ENCODE data around the gene TSPEAR.
"Not testable (repeated sequence)": the region's sequence is repeated elsewhere in the genome, so short reads cannot be mapped to it uniquely, and the experiment has no call there.

The TSPEAR gene

DNA sequence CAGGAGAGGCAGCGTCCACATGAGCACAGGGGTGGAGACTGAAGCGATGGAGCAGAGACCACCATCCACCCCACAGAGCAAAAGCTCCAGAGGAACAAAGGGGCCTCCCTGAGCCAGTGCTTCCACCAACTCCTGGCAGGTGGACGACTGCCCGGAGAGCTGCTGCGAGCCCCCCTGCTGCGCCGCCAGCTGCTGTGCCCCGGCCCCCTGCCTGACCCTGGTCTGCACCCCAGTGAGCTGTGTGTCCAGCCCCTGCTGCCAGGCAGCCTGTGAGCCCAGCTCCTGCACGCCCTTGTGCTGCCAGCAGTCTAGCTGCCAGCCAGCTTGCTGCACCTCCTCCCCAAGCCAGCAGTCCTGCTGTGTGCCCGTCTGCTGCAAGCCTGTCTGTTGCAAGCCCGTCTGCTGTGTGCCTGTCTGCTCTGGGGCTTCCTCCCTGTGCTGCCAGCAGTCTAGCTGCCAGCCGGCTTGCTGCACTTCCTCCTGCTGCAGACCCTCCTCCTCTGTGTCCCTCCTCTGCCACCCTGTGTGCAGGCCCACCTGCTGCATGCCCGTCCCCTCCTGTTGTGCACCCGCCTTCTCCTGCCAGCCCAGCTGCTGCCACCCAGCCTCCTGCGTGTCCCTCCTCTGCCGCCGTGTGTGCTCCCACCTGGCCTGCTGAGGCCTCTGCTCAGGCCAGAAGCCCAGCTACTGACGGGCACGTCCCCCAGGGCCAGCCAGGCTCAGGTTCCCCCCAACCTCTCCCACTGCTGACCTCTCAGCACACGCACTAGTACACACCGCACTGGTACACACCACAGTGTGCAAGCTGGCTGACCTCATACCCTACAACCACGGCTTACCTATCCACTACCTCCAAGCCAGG lies 9.0 kb downstream of the TSPEAR start:
- DNase-seq (ENCODE audit: low read depth), result no peak

DNA sequence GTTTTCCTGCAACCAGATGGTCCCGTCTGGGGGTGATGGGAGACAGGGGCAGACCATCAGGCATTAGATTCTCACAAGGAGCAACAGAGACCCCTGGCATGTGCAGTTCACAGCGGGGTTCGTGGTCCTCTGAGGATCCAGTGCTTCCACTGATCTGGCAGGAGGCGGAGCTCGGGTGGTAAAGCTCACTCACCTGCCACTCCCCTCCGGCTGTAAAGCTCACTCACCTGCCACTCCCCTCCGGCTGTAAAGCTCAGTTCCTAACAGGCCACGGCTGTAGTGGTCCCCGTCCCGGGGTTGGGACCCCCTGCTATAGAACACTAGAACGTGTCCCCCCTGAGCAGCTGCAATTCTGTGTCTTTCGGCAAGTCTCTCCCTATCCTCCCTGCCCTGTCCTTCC lies 9.8 kb downstream of the TSPEAR start:
- DNase-seq (ENCODE audit: low read depth), result no peak

DNA sequence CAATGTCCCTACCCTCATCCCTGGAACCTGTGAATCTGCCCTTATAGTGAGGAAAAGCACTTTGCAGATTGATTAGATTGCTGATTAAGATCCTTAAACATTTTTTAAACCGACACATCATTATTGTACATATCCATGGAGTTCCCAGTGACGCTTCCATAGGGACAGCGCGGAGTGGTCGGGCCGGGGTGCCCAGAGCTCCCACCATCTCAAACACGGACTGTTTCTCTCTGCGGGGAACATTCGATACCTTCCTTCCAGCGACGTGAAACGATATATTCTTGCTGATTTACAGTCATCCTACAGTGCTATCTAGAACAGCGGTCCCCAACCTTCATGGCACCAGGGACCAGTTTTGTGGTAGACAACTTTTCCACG lies 10.4 kb downstream of the TSPEAR start:
- DNase-seq (ENCODE audit: low read depth), result no peak

DNA sequence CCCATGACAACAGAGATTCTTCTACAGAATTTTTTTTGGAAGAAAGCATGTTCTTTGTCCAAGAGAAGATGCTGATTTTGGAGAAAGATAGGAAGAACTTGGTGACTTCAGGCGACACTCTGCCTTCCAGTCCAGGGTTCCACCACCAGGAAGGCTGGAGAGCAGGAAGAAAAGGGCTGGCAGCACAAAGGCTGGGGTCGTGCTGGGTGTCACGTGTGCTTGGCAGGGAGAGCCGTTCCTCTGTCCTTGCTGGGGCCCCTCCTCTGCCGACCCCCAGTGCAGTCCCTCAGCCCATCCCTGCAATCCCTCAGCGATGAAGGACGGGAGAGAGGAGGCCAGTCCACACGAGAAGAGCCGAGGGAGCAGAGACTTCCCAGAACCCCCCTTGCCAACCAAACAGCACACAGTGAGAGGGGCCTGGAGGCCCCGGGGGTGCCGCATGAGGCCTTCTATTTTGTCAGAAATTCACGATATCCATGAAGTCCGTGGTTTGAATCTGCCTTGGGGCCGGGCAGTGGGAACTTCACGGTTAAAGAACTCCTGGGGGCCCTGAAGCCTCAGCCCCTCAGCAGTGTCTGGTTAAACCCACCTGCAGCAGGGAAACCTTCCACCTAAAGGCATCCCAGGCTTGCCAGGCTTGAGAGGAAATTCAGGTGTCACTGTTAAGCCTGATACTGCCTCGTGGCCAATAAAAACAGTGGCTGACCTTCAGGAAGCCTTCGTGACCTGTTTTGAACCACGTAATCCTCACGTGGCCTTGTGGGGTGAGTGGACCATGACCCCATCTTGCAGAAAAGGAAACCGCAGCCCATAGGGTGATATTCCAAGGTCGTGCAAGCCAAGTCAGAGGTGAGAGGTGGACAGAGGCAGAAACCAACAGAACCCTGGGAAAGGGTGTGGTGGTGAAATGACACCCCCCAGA lies 11.0 kb downstream of the TSPEAR start:
- DNase-seq (ENCODE audit: low read depth), result no peak

DNA sequence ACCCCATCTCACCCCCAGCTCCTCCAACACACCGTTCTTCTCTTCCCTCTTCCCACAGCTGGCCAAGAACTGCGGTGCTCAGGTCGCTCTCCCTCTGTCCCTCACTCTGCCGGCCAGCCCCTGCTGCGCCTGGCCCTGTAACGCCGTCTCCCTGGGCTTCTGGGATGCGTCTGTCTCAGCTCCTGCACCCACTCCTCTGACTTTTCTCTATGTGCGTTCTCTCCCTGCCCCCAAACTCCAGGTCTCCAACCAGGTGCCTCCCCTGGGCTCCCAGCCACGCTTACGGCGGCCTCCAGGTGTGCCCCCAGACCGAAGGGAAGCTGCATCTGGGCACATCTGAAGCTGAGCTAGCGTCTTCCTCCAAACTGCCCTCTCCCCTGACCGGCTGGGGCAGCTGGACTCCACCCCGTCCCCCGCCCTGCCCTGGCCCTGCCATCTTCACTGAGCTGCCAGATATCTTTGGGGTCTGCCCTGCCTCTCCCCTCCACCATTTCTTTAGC lies 11.8 kb downstream of the TSPEAR start:
- no peak for DNase-seq (ENCODE audit: low read depth)

DNA sequence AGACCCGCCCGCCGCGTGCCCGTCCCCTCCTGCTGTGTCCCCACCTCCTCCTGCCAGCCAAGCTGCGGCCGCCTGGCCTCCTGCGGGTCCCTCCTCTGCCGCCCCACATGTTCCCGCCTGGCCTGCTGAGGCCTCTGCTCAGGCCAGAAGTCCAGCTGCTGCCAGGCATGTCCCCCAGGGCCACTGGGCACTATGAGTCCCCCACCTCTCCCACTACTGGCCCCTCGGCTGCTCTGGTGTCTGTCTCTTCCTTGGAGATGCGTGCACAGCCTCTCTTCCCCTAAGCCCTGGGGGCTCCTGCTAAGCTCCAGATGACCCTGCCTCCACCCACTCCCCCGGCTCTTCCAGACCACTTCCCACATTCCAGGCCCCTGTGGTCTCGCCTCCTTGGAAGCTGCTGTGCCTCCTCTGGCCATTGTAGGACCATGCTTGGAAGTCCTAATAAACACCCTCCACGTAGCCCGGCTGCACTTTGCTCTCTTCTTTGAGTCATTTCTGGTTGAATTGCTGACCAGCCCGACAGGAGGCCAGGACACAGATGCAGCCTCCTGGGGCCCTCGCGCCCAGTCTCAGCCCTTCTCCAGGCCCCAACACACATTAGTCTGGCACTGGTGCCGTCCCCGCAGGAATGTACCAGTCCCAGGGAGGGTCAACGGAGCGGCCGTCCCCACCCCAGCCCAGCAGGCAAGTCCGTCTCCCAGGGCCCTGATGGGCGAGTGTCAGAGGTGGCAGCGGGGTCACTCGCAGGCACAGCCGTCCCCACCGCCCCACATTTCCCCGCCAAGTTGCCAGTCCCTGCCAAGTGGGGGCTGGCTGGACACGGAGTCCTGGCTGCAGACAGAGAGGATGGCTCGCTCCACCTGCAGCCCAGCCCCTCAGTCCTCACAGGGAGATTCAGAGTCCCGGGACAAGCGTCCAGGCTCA lies 13.3 kb downstream of the TSPEAR start:
- no peak for DNase-seq (ENCODE audit: low read depth)

DNA sequence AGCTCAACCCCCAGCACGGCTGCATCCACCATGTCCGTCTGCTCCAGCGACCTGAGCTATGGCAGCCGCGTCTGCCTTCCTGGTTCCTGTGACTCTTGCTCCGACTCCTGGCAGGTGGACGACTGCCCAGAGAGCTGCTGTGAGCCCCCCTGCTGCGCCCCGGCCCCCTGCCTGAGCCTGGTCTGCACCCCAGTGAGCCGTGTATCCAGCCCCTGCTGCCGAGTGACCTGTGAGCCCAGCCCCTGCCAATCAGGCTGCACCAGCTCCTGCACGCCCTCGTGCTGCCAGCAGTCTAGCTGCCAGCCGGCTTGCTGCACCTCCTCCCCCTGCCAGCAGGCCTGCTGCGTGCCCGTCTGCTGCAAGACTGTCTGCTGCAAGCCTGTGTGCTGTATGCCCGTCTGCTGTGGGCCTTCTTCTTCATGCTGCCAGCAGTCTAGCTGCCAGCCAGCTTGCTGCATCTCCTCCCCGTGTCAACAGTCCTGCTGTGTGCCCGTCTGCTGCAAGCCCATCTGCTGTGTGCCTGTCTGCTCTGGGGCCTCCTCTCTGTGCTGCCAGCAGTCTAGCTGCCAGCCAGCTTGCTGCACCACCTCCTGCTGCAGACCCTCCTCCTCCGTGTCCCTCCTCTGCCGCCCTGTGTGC lies 14.1 kb downstream of the TSPEAR start, which contains the start of gene KRTAP10-12:
TSS of gene KRTAP10-12 (plus strand) at position 1 of the 639 bp plus-strand sequence. CDS start at position 31, 30 bp downstream.
- DNase-seq (ENCODE audit: low read depth), result not testable (repeated sequence)

DNA sequence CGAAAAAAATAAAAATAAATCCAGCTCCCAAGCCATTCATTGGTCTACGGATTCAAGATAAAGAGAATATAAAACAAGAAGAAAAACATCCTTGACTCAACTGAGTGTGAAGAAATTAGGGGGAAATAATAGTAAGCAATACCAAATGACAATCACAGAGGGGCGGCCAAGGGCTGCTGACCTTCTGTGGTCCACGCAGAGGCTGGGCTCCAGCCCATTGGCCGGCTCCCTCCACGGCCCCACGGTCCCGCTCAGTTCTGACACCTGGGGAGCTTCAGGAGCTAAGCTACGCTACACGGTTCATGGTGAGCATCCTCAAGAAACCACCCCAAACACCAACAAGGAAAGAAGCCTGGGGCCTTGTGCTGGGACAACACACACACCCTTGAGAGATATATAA lies 14.8 kb downstream of the TSPEAR start:
- no peak for DNase-seq (ENCODE audit: low read depth)

DNA sequence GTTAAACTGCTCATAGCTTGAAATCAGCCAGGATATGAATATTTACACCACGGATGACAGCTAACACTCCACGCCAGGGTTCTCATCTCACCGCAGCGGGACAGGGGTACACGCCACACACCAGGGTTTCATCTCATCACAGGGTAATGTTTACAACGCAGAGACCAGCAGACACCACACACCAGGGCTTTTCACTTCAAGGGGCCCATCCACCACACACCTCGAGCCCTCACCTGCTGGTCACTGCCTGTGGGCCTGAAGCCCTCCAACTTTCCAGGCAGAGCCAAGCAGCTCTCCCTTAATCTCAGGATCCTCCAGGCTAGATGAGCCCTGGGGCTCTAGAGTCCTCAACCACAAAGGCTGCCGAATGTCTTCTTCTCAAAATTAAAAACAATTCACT lies 15.7 kb downstream of the TSPEAR start:
- no peak for DNase-seq (ENCODE audit: low read depth)

DNA sequence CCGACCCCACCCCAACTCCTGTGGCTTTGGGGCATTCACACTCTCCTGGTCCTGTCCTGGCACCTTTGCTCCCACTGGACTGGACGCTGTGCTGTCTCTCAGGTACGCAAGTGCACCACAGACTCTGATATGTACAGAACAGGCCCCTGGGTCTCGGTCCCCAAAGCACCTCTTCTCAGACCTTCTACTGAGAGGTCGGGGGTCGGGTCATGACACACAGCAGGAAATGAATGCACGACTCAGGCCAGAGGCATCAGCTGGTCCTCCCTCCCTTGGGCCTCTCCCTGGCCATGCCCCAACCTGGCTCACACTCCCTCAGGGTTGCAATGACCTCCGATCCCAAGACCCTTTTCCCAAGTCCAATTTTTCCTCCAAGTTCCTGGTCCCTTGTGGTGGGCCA lies 16.2 kb downstream of the TSPEAR start:
- DNase-seq (ENCODE audit: low read depth), result no peak

DNA sequence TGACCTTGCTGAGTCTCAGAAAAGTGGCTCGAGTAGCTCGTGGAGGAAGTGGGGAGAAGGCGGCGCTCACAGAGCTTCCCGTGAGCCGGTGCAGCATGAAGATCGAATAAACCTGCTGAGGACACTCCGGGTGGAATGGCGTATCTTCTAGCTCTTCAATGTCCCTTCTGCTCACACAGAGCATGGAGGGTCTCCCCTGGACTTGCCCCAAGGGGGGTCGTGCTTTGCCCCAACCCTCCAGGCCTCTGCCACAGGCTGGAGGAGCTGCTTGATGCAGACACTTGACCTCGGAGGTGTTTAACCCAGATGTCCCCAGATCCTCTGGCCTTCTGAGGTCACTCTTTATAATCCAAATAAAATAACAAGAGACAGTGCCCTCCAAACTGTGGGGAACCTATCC lies 16.6 kb downstream of the TSPEAR start:
- DNase-seq (ENCODE audit: low read depth), result no peak

DNA sequence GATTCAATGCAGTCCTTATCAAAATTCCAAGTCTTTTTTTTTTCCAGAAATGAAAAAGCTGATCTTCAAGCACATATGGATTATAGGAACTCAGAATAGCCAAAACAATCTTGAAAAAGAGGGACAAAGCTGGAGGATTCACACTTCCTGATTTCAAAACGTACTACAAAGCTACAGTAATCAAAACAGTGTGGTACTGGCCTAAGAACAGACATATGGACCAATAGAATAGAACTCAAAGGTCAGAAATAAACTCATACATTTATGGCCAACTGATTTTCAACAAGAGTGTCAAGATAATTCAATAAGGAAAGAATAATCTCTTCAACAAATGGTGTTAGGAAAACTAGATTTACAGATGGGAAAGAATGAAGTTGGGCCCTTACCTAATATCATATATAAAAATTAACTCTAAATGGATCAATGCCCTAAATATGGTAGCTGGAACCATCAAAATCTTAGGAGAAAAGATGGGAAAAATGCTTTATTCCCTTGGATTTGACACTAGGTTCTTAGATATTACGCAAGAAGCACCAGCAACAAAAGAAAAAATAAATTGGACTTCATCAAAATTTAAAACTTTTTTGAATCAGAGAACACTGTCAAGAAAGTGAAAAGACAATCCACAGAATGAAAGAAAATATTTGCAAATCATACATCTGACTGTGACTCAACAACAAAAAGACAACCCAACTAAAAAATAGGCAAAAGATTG lies 18.4 kb downstream of the TSPEAR start:
- no peak for DNase-seq (ENCODE audit: low read depth)

DNA sequence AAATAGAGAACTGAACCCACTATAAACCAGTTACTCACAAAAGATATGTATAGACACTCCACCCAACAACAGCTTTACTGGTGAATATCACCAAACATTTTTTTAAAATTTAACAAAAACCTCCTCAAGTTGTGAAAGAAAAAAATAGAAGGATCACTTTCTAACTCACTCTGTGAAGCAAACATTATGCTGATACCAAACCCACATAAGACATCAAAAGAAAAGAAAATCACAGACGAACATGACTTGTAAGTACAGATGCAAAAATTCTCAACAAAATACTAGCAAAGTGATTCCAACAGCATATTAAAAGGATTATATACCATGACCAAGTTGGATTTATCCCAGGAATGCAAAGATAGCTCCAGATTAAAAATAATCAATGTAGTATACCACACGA lies 19.7 kb downstream of the TSPEAR start:
- no peak for DNase-seq (ENCODE audit: low read depth)

DNA sequence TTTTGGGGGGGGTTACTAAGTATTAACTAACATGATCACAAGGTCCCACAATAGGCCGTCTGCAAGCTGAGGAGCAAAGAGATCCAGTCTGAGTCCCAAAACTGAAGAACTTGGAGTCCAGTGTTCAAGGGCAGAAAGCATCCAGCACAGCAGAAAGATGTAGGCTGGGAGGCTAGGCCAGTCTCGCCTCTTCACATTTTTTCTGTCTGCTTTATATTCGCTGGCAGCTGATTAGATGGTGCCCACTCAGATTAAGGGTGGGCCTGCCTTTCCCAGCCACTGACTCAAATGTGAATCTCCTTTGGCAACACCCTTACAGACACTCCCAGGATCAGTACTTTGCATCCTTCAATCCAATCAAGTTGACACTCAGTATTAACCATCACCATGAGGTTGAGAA lies 21.6 kb downstream of the TSPEAR start:
- not testable (repeated sequence) for DNase-seq (ENCODE audit: low read depth)

DNA sequence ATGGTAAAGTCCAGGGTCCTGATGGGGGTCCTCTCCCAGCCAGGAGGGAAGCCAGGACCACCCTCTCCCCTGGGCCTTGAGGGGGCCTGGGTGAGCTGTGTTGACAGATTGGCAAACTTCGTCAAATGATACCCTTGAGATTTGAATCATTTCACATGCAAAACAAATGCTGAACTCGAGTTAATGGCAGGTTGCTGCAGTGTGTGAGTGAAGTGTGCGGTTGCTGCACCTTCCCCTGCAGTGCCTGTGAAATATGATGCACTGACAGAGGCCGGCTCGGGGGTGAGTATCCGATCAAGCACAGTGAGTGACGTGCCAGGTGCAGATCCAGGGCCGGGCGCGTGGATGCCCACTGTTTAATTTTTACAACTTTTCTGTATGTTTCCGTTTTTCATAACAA lies 23.7 kb downstream of the TSPEAR start:
- no peak for DNase-seq (ENCODE audit: low read depth)

DNA sequence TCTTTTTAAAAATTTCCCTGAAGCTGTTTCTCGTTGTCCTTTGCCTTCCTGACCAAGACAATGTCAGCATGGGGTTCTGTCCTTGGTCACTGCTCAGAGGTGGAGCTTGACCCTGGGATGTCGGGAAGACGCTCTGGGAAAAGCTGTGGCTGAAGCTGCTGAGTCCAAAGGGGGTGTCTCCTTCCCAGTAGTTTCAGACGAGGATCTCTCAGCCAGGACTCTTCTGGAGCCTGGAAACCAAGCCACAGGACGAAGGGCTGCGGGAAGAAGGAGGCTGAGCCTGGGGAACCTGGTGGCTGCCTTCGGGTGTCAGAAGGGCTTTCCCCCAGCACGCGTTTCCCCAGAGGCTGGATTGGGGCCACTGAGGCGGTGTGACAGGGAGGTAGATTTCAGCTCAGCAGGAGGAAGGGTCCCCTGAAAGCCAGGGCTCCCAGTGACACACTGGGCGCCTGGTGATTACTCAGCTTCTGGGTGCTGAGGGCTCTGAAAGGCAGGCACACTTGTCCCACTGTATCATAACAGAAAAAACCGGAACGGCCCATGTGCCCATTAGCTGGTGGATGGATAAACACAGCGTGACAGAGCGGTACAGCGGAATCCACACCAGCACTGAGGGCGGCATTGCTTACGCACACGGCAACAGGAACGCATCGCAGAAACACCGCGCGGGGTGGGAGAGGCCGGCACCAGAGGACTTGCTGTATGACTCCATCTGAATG lies 24.4 kb downstream of the TSPEAR start:
- DNase-seq (ENCODE audit: low read depth), result no peak

DNA sequence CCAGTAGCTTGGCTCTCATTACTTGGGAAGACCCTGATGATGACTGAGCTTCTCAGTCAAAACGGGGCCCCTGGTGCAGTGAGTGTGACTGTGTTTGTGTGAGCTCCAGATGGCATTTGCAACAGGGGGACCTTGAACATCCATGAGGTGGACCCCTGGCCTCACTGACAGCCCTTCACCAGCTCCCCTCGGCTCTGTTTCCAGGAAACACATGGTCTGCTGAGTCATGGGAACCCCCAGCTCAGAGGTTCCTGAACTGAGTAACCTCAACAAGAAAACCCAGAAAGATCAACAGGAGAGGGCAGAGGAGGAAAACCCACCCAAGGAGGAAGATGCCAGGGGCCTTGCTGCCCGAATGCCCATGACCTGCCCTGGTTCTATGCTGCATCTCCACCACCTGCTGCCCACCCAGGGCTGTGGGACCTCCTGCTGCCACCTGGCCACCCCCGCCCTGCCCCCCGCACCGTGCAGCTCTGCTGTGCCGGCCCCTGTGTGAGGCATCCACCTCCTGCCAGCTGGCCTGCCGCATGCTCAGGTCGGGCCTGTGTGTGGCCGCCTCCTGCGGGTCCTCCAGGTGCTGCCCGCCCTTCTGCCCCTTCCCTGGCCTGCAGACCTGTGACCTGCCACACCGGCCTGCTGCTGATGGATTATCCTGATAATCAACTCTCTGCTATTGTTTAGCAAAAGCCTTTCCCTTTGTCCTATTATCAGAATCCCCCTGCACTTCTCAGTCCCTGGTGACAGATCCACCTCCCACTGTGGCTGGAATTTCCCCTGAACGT lies 25.2 kb downstream of the TSPEAR start:
- no peak for DNase-seq (ENCODE audit: low read depth)

DNA sequence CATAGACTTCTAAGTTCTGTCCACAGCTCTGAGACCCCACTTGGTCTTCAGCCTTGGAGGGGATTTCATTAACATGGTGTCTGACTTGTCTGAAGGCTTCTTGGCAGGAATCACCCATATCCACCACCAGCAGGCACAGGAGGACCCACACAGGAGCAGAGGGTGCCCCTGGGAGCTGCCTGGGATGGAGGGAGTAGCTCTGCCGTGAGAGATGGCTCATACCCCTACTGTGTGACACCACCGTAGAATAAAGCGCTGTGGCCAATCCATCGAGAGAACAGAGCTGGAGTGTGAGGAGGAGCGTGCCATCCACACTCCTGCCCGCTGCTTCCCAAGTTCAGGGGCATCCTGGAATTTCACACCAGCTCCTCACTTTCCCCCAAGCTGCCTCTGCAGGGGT lies 26.3 kb downstream of the TSPEAR start:
- DNase-seq (ENCODE audit: low read depth), result not testable (repeated sequence)

DNA sequence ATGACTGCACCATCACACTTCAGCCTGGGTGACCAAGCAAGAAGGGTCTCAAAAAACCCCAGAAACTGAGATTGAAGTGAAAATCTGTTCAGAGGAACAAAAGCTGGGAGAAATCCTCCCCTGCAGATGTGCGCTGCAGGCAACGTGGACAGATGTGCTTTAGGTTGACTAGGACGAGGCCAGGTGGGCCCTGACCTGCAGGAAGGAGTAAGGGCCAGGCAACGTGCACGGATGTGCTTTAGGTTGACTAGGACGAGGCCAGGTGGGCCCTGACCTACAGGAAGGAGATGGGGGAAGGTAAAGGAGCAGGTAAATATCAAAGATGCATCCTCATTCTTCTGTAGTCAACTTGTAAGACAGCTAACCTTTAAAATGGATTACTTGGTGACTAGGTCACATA lies 26.9 kb downstream of the TSPEAR start:
- no peak for DNase-seq (ENCODE audit: low read depth)
